HG03439 (cell line): Measurements from ENCODE around the gene ZGRF1.
A peak's percentile ranks its signal among the peaks of the same experiment; 100 is the strongest.
"Not testable (repeated sequence)": the region's sequence is repeated elsewhere in the genome, so short reads cannot be mapped to it uniquely, and the experiment has no call there.

Source experiments
- ATAC-seq: cut with Tn5 transposase; IDR thresholded peaks from one replicate; pipeline ENCODE4 v1.9.1; 2021; ENCODE audit warnings: mild to moderate bottlenecking, moderate library complexity; ENCODE audit not compliant: unreplicated experiment

The ZGRF1 gene

GRCh38 chr4:112562254-112562879, 74.3 kb downstream of the ZGRF1 start:
- no peak for ATAC-seq

DNA sequence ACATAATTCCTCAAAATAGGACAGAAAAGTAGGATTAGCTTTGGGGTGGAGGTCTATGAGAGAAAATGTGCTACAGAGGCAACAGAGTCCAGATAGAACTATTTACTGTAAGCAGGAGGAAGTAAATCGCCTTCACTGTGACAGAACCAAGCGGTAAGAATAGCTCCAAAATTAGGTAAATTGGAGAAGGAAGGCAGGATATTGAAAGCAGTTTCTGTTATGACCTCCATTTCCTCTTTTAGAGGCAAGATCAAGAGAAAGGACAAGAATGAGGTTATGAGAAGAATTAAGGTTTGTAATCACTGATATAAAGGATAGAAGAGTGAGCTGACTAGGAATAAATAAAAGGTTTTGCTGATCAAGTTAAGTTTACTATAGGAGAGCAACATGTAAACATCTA, 76.6 kb downstream of the ZGRF1 start:
- ATAC-seq: no peak

DNA sequence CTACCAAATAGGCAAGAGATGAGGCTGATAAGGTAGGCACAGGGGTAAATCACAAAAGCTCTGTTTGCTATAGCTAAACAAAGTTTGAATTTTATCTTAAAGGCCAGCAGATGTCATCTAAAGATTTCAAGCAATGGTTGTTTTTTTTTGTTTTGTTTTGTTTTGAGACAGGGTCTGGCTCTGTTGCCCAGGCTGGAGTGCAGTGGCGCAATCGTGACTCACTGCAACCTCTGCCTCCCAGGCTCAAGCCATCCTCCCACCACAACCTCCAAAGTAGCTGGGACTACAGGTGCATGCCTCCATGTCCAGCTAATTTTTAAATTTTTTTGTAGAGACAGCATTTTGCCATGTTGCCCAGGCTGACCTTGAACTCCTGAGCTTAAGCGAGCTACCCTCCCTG, 77.7 kb downstream of the ZGRF1 start:
- no peak for ATAC-seq

DNA sequence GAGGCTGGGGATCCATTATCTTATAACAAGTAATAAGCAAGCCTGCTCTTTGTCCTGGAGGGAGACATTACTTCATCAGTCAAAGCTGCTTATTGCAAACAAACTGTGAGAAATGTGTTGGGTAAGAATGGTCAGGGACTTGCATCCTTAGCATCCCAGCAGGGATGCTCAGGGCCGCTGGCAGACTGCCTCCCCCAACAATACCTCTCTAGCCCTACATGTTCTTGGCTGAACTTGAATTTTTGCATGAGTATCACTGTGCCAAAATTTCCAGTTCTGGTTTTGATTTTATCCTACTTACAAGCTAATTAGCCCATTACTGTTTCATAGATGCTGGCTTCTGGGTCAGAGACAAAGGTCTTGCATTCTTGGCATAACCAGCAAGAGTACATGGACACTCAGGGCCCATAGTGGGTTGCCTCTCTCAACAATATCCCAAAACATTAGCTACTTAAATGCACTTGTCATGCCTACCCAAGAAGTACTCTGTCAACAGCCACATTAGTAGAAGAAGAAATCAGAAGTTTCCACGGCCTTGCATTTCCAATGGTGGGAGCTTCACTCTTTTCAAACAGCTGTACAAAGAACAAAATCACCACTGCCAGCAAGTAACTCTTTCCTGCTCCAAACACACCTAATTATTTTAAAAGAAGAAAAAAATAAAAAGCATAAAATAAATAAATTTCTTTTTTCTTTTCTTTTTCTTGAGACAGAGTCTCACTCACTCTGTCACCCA, 78.9 kb downstream of the ZGRF1 start:
- ATAC-seq: no peak

GRCh38 chr4:112554271-112554670, 82.4 kb downstream of the ZGRF1 start:
- ATAC-seq: not testable (repeated sequence)

GRCh38 chr4:112552668-112553067, 84.0 kb downstream of the ZGRF1 start:
- no peak for ATAC-seq

DNA sequence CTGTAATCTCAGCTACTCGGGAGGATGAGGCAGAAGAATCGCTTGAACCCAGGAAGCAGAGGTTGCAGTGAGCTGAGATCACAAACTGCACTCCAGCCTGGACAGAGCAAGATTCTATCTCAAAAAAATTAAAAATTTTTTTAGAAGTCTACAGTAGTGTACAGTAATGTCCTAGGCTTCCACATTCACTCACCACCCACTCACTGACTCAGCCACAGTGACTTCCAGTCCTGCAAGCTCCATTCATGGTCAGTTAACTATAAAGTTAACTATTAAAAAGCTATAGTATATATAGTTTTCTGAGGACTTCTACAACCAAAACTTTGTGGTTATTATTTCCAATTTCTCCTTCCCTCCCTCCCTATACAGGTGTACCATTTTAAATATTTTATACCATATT, 86.0 kb downstream of the ZGRF1 start:
- ATAC-seq: no peak

DNA sequence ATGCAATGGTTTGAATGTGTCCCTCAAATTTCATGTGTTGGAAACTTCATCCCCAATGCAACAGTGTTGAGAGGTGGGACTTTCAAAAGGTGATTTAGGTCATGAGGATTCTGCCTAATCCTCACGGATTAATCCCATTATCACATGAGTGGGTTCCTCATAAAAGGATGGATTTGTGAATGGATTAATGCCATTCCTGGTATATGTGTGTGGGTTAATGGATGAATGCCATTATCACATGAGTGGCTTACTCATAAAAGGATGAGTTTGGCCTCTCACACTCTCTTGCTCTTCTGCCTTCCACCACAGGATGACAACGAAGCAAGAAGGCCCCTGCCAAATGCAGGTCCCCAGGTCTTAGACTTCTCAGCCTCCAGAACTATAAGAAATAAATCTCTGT, 90.2 kb downstream of the ZGRF1 start:
- ATAC-seq: no peak

GRCh38 chr4:112545346-112545745, 91.4 kb downstream of the ZGRF1 start:
- no peak for ATAC-seq

- no peak for ATAC-seq
These were observed 96.0 kb downstream of the ZGRF1 start for GRCh38 chr4:112540695-112541094.

GRCh38 chr4:112536123-112536522, 100.6 kb downstream of the ZGRF1 start:
- no peak for ATAC-seq

DNA sequence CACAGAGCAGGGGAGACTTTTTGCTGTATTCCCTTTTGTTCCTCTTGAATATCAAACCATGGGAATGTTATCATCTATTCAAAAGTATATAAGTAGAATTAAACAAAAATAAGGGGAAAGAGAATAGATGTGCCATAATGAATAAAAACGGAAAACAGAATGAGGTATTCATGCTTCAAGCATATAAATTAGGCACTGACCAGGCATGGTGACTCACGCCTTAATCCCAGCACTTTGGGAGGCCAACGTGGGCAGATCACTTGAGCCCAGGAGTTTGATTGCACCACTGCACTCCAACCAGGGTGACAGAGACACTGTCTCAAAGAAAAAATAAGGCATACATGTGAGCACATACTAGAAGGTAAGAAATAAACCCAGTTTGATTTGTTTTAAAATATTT, 104.4 kb downstream of the ZGRF1 start:
- ATAC-seq: no peak

DNA sequence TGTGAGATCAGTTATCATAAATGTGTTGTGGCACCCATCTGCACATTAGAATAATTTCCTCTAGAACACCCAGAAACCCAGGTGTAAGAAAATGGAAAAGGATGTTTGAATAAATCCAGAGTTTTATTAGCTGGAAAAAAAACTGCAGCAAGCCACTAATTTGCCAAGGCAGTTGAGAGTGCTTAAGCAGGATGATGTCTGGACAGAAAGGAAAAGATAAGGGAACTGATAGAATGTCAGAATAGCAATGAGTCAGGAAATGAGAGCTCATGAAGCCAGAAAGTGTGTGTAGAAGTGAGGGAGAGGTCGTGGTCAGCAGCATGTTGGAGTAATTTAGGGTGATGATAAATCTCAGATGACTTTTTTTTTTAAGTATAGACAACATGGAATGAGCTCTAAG, 105.6 kb downstream of the ZGRF1 start:
- ATAC-seq: no peak

GRCh38 chr4:112526061-112526460, 110.6 kb downstream of the ZGRF1 start:
- no peak for ATAC-seq

DNA sequence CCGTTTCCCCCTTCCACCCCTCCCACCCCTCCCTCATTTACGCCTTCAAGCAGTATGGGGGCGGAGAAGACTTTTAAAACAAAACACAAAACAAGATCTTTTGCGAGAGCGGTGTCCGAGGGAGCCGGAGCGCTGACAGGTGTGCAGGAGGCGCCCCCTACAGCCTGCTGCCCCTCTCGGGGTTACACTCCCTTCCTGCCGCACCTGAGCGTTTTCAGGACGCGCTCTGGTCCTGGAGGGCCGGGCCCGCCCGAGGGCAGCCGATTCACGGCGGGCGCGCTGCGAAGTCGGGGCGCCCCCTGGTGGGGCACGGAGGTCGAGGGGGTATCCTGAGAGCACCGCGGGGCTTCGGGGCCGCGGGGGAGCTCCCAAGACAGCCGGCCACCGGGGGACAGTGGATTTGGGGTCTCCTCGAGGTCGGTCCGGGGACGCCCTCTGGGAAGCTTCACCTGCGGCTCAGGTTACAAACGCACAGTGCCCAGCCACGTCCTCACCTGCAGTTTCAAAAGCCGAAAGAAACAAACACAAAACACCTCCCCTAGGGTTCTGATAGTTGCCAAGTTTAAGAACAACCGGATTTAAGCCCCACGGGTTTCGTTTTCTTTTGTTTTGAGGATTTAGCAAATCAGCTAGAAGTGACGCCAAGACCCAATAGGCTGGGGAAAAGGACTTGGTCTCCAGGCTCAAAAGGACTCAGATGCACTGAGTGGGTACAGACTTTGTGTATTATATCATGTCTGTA, 112.8 kb downstream of the ZGRF1 start:
- ATAC-seq: peak; percentile 87

DNA sequence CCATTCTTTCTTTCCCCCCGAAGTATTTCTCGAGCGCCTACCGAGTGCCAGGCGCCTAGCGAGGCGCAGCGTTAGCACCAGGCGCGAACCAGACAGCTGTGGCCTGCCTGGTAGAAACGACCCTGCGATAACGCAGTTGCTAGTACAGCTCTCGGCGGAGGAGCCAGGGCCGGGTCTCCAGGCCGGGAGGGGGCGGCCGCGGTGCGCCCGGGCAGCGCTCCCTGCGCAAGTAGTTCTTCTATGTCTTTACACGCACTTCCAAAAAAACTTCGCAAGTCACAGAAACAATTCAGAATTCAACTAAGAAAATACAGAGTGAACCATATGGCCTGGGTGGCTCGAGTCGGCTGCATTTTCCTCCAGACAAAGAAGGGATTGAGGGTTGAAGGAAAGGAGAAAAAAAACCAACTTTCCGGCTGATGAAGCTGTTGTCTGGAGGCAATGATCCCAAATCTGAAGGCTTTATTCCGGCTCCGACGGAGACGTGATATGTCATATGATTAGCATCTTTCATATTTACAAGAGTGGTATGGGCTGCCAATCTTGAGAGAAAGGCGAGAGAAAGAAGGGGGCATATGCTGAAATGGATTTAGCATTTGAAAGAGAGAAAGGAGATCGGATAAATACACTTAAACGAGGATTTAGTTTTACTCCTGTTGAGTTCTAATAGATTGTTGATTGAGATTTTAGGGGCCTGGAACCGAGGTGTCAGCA, 113.5 kb downstream of the ZGRF1 start:
- peak; percentile 47 for ATAC-seq

- ATAC-seq: not testable (repeated sequence)
These were observed 114.3 kb downstream of the ZGRF1 start for GRCh38 chr4:112522431-112522830.

DNA sequence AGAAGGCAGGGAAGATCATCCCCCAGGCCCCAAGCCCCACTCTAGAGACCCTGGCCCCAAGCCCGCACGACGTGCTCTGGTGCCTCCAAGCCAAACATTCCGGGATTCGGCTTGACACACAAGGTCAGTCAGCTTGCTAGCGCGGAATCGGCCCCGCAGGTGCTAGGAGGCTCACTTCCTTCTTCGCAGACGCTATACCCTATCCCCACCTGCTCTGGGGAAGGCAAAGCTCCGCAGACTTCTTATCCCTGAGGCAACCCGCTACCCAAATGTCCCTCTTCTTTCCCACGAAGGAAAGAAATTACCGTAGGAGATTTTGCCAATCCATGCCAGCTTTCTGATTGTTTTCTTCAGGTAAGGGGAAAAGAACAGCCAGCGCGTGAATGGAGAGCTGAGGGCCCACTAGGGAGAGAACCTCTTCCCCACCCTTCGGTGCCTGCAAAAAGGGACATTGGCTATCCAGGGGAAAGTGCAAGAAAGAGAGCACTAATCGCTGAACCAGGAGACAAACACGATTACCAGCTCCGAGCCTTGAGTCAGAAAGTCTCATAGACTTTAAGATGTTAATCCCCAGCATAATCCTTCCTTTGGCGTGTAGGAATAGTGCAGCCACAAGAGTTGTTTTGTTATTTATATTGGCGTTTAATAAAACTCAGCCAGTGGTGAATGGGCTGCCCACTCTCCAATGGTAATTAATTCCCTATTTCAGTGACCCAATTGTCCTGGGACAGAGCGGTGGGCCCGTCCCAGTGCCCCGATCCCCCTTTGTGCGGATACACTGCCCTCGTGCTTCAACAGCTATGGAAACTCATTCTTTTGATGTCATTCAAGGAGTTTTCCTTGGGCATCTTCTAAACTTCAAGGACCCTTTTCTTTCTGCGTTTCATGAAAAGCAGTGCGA, 115.3 kb downstream of the ZGRF1 start:
- no peak for ATAC-seq

- no peak for ATAC-seq
These were observed 116.0 kb downstream of the ZGRF1 start for GRCh38 chr4:112520598-112521122.
